Peyer's patch (tissue), 4 donors: ENCODE results near the gene KLF5.

Experiments
- CTCF ChIP-seq, 6 experiments: fragments of 450-650 bp in 4 of 6; fragments of 200-600 bp in 2 of 6; sonication (generic) in 1 of 6; IDR thresholded peaks; one replicate each; pipeline ENCODE4 v1.5.1; 2017 to 2019; ENCODE audit warnings: antibody characterized with exemption in 6 of 6, mild to moderate bottlenecking in 3 of 6, moderate library complexity in 1 of 6
- POLR2A ChIP-seq, 2 donors: fragments of 450-650 bp; IDR thresholded peaks; one replicate each; pipeline ENCODE4 v1.5.1; 2017; ENCODE audit warnings: antibody characterized with exemption in 2 of 2, mild to moderate bottlenecking in 2 of 2, moderate library complexity in 2 of 2

DNA sequence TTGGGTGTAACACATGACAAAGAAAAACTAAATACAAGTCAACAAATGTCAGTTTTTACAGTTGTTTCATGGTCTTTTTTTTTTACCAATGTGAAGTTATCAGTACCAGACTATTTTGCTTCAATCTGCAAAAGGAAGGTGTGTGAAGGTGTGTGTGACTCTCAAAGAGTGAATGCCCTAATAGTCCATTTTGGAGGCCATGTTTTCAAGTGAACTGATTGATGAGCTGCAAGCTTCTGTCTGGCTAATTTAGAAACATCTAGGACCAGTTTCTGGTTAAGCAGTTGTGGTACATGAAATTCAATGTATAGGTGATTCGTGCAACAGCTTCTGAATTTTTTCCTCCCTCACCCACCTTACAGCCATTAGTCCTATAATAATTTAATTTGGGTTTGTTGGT, 16.1 kb downstream of the KLF5 start:
- TF ChIP-seq POLR2A (IDR thresholded peaks at IDR 0.05) (no peak), CTCF (IDR thresholded peaks at IDR 0.05) (no peak)
